ENCODE results near the gene ANKIB1.

DNA sequence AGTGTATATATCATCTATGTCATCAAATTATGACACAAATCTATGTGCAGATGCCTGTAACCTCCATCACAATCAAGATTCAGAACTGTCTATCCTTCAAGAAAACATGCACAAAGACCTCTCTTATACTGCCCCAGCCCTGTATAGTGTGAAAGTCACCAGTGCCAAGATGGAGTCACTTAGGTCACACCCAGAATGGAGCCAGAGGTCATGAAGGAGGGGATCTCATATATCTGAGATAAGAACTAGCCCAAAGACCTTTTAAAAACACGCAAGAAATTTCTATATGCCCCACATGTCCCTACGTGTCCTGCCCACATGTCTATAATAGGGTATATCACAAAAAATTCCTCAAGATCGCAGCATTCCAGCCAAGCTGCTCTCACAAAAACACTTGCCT is 181.4 kb downstream of the ANKIB1 start:
- TF ChIP-seq, protein P1, sequence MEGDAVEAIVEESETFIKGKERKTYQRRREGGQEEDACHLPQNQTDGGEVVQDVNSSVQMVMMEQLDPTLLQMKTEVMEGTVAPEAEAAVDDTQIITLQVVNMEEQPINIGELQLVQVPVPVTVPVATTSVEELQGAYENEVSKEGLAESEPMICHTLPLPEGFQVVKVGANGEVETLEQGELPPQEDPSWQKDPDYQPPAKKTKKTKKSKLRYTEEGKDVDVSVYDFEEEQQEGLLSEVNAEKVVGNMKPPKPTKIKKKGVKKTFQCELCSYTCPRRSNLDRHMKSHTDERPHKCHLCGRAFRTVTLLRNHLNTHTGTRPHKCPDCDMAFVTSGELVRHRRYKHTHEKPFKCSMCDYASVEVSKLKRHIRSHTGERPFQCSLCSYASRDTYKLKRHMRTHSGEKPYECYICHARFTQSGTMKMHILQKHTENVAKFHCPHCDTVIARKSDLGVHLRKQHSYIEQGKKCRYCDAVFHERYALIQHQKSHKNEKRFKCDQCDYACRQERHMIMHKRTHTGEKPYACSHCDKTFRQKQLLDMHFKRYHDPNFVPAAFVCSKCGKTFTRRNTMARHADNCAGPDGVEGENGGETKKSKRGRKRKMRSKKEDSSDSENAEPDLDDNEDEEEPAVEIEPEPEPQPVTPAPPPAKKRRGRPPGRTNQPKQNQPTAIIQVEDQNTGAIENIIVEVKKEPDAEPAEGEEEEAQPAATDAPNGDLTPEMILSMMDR (tag by site-specific recombination; IDR thresholded peaks at IDR 0.05): no peak
- no peak for TF ChIP-seq ZSCAN30 (tag by site-specific recombination; IDR thresholded peaks at IDR 0.05)
- TF ChIP-seq, protein P2, sequence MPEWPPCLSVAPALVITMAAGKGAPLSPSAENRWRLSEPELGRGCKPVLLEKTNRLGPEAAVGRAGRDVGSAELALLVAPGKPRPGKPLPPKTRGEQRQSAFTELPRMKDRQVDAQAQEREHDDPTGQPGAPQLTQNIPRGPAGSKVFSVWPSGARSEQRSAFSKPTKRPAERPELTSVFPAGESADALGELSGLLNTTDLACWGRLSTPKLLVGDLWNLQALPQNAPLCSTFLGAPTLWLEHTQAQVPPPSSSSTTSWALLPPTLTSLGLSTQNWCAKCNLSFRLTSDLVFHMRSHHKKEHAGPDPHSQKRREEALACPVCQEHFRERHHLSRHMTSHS (tag by site-specific recombination; IDR thresholded peaks at IDR 0.05): no peak
- TF ChIP-seq ZNF274 (IDR thresholded peaks at IDR 0.05; ENCODE audit: low read length): no peak
- no peak for TF ChIP-seq ZNF274 (tag by site-specific recombination; IDR thresholded peaks at IDR 0.05; ENCODE audit: borderline replicate concordance)
- no peak for TF ChIP-seq ZNF239 (tag by site-specific recombination; IDR thresholded peaks at IDR 0.05)

All from HEK293 (cell line).